ENCODE data around the gene LIMK2.
"Not testable (repeated sequence)": the region's sequence is repeated elsewhere in the genome, so short reads cannot be mapped to it uniquely, and the experiment has no call there.

LIMK2 gene

DNA sequence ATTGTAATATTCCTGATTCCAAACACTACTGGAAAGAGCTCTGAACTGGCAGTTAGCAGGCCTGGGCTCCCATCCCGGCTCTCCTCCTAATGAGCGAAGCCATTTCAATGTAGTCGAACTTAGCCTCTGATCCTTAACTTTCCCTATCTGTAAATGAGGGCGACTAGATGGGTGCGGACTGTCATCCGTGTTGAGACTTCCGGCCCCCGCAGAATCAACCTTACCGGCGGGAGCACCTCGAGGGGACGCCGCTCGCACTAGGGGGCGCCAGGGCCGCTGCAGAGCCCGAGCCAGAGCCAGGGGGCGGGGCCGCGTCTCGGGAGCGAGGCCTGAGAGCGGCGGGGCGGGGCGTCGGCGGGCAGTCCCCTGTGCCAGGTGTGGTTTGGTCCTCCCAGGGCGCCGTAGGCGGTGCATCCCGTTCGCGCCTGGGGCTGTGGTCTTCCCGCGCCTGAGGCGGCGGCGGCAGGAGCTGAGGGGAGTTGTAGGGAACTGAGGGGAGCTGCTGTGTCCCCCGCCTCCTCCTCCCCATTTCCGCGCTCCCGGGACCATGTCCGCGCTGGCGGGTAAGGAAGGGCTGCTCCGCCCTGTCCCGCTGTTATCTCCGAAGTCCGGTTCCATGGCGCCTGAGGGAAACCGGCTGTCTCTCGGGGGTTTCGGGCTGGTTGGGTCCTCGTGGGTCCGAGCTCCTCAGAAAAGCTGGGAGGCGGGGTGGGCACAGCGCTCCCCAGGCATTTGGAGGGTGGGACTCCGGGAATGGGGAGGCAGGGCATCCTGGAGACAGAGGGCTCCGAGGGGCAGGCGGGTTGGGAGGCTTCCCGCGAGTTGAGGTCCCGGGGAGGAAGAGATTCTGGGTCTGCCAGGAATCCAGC is at the start of gene LIMK2:
Gene LIMK2 (plus strand): TSS at position 437 of the 869 bp plus-strand sequence. CDS start 111 bp downstream, at position 548.
- peak; percentile 96 for DNase-seq

- DNase-seq, result no peak
Measured at GRCh38 chr22:31170971-31171370, 41.1 kb upstream of the LIMK2 start.

- not testable (repeated sequence) for DNase-seq
Measured at GRCh38 chr22:31171734-31172133, 40.4 kb upstream of the LIMK2 start.

DNA sequence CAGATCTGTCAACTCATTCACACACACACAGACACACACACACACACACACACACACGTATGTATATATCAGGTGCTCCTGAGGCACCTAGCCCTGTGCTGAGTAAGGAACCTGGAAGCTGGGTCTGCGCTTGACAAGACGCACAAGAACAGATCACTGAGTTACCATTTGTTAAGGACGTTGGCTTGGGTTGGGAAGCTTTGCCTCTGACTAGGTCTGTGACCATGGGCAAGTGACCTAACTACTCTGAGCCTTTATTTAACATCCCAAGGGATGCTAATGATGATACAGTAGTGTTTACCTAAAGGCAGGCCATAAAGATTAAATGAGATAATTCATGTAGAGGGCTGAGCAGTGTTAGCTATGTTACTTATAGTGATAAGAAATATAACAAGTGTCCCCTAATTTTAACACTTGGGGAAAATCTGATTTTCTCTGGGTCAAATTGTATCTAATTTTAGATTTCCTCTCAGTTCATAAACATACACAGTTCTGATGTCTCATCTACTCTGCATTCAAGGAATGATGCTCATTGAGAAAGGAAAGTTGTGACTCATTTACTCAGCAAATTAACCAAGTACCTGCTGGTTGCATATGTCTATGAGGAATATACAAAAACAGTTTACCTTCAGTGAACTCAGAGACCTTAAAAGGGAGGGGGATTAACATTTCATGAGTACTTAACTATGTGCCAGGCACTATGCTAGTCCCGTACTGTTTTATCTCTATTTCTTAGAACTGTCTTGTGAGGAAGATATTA is 38.5 kb upstream of the LIMK2 start:
- no peak for DNase-seq

DNA sequence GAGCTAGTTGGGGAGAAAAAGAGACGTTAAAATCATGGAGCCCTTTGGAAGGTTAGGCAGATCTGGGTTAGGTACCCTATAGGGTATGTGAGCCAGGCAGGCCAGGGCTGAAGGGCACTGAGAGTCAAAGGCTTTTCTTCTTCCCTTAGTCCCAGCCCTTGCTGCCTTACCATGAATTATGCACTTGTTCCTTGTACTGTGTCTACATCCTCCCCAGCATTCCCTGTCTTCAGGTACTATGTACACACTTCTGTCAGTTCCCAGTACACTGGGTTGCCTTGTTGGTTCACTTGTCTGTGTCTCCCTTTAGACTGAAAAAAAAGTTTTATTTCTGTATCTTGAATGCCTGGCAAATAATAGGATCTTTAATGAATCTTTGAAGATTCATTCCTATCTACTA is 35.2 kb upstream of the LIMK2 start:
- DNase-seq, result no peak

GRCh38 chr22:31177420-31178162 is 34.5 kb upstream of the LIMK2 start:
- DNase-seq, result no peak

GRCh38 chr22:31178859-31179258 is 33.2 kb upstream of the LIMK2 start:
- DNase-seq, result no peak

DNA sequence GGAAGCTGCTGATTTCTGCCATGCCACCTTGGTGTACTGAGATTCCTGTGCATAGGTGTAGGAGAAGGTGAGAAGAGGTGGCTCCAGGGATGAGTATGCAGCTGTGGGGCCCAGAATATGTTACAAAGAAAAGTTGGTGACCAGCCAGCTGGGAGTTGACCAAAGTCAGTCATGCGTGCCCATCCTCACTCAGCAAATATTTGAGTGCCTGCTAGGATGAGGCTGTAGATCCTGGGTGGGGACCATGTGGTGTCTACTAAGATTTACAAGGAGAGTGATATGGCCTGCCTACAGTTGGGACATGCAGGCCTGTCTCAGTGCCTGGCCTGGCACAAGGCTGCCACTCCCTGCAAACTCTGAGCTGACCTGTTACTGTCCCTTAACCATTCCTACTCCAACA is 32.8 kb upstream of the LIMK2 start:
- no peak for DNase-seq

DNA sequence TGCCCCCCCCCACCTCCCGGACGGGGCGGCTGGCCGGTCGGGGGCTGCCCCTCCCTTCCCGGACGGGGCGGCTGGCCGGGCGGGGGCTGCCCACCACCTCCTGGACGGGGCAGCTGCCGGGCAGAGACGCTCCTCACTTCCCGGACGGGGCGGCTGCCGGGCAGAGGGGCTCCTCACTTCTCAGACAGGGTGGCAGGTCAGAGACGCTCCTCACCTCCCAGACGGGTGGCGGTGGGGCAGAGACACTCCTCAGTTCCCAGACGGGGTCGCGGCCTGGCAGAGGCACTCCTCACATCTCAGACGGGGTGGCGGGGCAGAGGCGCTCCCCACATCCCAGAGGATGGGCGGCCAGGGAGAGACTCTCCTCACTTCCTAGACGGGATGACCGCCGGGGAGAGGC is 28.1 kb upstream of the LIMK2 start:
- DNase-seq, result no peak

DNA sequence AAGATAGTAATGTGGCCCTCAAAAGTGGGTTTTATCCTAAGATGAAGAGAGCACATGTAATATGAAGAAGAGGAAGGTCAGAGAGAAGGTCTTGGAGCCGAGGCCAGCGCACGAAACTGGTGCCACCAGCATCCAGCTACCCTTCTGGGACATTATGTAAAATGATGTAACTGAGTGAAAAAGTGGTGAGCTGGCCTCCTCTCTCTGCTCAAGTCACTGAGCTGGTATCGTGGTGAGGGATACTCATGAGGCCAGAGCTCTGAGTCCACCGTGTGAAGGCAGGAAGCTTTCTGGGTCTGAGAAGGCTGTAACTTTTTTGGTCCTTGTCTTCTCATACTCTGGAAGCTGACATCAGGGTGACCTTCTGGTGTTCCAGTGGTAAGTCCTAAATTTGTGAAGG is 27.0 kb upstream of the LIMK2 start:
- no peak for DNase-seq

GRCh38 chr22:31187627-31188026 is 24.5 kb upstream of the LIMK2 start:
- DNase-seq, result no peak

DNA sequence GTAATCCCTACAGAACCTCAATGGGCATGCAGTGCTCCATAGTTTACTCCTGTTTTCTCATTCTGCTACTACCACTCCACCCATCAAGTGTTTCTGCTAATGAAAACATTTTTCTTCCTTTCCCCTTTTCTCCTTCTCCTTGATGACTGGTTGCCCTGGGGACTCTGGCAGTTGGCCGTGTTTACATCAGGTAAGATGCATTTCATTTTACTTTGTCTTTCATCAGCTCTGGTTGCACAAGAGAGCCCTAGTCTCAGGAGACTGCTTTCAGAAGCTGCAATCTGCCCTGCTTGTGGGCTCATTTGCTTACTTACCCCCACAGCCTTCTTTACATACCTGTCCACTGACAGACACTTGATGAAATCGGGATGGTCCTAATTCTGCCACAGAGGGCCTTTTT is 19.6 kb upstream of the LIMK2 start:
- DNase-seq, result no peak

GRCh38 chr22:31193092-31193491 is 19.0 kb upstream of the LIMK2 start:
- no peak for DNase-seq

GRCh38 chr22:31194681-31195080 is 17.4 kb upstream of the LIMK2 start:
- DNase-seq, result not testable (repeated sequence)

DNA sequence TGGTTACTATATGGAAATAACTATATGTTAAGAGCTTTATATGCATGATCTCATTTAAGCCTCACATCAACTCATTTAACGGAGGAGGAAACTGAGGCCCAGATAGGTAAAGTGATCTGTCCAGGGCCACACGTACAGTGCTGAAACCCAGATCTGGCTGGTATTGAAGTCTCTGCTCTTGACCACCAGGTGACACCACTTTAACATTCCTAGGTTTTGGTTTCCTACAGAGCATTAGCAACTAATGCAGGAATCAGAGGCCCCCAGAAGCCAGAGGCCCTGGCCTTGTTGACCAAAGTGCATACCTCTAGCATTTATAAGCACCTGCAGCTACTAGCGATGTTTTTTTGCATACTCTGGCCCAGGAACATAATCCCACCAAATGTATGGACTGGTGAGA is 12.9 kb upstream of the LIMK2 start:
- no peak for DNase-seq

- DNase-seq, result not testable (repeated sequence)
Measured at GRCh38 chr22:31204352-31204984, 7.6 kb upstream of the LIMK2 start.

DNA sequence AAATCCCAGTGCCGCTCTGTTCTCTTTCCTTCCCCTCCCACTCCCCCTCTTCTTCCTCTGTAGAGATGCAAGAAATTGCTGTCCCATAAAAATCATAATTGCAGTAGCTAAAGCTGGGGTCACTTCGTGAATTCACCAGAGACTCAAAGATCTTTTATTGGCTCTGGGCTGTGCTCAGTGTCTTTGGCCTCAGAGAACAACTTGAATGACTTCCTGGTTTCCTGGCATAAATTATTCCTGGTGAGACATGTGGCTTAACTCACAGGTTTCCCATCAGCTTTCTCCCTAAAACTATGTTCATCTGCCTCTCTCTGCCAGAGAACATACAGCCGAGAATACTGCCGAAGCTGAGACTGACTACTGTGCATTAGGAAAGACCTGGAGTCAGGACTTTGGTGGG is 7.0 kb upstream of the LIMK2 start:
- not testable (repeated sequence) for DNase-seq

- not testable (repeated sequence) for DNase-seq
Measured at GRCh38 chr22:31206460-31206859, 5.6 kb upstream of the LIMK2 start.

DNA sequence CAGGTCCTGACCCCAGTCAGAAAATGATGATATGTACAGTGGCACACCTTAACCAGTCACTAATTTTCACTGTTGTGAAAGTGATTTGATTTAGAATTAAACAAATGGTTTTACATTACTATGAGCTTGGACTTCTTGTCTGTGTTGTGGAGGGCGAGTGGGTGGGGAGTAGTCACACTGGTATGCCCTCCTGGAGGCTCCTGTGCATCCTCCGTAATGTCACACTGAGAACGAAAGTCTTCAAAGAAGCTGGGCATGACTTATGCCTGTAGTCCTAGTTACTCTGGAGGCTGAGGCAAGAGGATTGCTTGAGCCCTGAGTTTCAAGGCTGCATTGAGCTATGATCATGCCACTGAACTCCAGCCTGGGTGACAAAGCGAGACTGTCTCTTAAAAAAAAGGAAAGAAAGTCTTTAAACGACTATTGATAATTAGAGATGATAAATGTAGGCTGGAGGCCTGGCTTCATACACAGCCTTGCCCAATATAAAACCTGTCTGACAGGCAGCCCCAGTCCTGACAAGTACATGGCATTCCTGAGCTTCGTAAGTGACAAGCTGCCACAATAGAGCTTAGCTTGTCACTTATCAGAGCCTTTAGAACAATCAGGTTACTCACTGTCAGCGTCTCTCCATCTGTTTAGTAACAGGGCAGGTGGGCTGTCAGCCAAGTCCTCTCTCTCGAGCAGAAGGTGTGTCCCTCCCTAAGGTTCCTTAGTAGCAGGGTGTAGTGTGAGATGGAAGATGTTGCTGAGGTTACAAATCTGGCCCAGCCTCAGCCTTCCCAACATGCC is 5.0 kb upstream of the LIMK2 start:
- no peak for DNase-seq

- no peak for DNase-seq
Measured at GRCh38 chr22:31210556-31211421, 1.3 kb upstream of the LIMK2 start.

GRCh38 chr22:31211482-31211861 is 626 bp upstream of the LIMK2 start:
- no peak for DNase-seq
